H1 (cell line): ENCODE measurements around the gene AVPI1. TPM values are rescaled to one million over a fixed set of nuclear protein-coding genes. Genes with fewer than 3 reads are reported as not detected.
A peak's percentile ranks its signal among the peaks of the same experiment; 100 is the strongest.

ENCODE experiments used
- ASH2L ChIP-seq: fragments of 200-600, 300-600 bp; sonication (generic); IDR thresholded peaks from one replicate; pipeline ENCODE4 v1.7.1; 2017; ENCODE audit warnings: low read length
- BCL11A ChIP-seq, 2 experiments: IDR thresholded peaks; one replicate each; pipeline ENCODE4 v1.6.1; 2011; ENCODE audit warnings: low read depth in 2 of 2, low read length in 2 of 2, mild to moderate bottlenecking in 2 of 2
- E2F6 ChIP-seq: IDR thresholded peaks from 2 replicates; pipeline ENCODE4 v1.6.1; 2012; ENCODE audit warnings: inconsistent platforms
- JUN ChIP-seq: IDR thresholded peaks from 2 replicates; pipeline ENCODE4 v1.6.1; 2011; ENCODE audit warnings: low read depth, mild to moderate bottlenecking, improper control_type of control experiment, low read length
- KDM4A ChIP-seq: IDR thresholded peaks from one replicate; pipeline ENCODE4 v1.7.1; 2012; ENCODE audit warnings: low read depth, mild to moderate bottlenecking, moderate library complexity, low read length, inconsistent platforms; ENCODE audit not compliant: severe bottlenecking
- KDM5A ChIP-seq: fragments of 200-600 bp; IDR thresholded peaks from 2 replicates; pipeline ENCODE4 v1.7.1; 2012; ENCODE audit warnings: mild to moderate bottlenecking, low read length, inconsistent platforms, mixed read lengths
- NRF1 ChIP-seq: IDR thresholded peaks from 2 replicates; pipeline ENCODE4 v1.6.1; 2011; ENCODE audit warnings: mild to moderate bottlenecking, low read depth, low read length, improper control_type of control experiment
- RBBP5 ChIP-seq: IDR thresholded peaks from 2 replicates; pipeline ENCODE4 v1.7.1; 2012; ENCODE audit warnings: low read depth, mild to moderate bottlenecking, inconsistent platforms, low read length, moderate library complexity, borderline replicate concordance
- SUZ12 ChIP-seq: fragments of 200-600 bp; sonication (generic); IDR thresholded peaks from 2 replicates; pipeline ENCODE4 v1.6.1; 2012; ENCODE audit warnings: mild to moderate bottlenecking, inconsistent platforms, low read length, moderate library complexity, mixed read lengths
- ZNF274 ChIP-seq: IDR thresholded peaks from 2 replicates; pipeline ENCODE4 v1.7.0; 2012; ENCODE audit warnings: low read length, borderline replicate concordance; ENCODE audit errors: extremely low read depth
- polyA plus RNA-seq, 7 experiments: library from polyadenylated mRNA; depleted of rRNA in 3 of 7; stranded (reverse) in 5 of 7; unstranded in 2 of 7; fragments of >200 nt in 5 of 7; fragments of 200-250 nt in 2 of 7; gene quantifications; 1 replicate in 5 of 7; 2 replicates in 1 of 7; 4 replicates in 1 of 7; pipeline versions ENCODE4 v1.2.1 to v1.2.3, GENCODE V29; 2011 to 2013; ENCODE audit warnings: missing spikeins in 2 of 7, mixed read lengths in 2 of 7
- total RNA-seq: library from RNA; stranded (reverse); fragmentation: NEBNext Ultra II Directional; extraction: Animal tissue kit (Norgen Biotek cat#: 25700); gene quantifications from 2 replicates; pipeline ENCODE4 v1.2.1, GENCODE V29; 2021
- TF ChIP-seq, protein P1 (sequence below): fragments of 300-600 bp; sonication (generic); IDR thresholded peaks from 2 replicates; pipeline ENCODE4 v1.7.1; 2012; ENCODE audit warnings: low read length, moderate library complexity, mild to moderate bottlenecking, inconsistent platforms; ENCODE audit not compliant: insufficient replicate concordance

AVPI1 gene
- total and polyA plus RNA-seq, 2 of the 8 experiments (the other 6 are each of a cell fraction or from before 2014, with no cell fraction given), result 9.0 to 13.5 TPM

GRCh38 chr10:97726636-97727178 lies 39.7 kb upstream of the AVPI1 start (continued):
- no peak for TF ChIP-seq BCL11A (IDR thresholded peaks at IDR 0.05; ENCODE audit: low read depth in 2 of 2, low read length in 2 of 2)
- TF ChIP-seq KDM4A, result no peak
- TF ChIP-seq ASH2L, result peak; percentile 55
- TF ChIP-seq SUZ12, result no peak
- TF ChIP-seq RBBP5, result no peak
- no peak for TF ChIP-seq KDM5A
- peak; percentile 30; the same call in 1 of the 2 replicates for TF ChIP-seq E2F6
- TF ChIP-seq ZNF274, result no peak
- TF ChIP-seq JUN, result no peak
- TF ChIP-seq, protein P1, sequence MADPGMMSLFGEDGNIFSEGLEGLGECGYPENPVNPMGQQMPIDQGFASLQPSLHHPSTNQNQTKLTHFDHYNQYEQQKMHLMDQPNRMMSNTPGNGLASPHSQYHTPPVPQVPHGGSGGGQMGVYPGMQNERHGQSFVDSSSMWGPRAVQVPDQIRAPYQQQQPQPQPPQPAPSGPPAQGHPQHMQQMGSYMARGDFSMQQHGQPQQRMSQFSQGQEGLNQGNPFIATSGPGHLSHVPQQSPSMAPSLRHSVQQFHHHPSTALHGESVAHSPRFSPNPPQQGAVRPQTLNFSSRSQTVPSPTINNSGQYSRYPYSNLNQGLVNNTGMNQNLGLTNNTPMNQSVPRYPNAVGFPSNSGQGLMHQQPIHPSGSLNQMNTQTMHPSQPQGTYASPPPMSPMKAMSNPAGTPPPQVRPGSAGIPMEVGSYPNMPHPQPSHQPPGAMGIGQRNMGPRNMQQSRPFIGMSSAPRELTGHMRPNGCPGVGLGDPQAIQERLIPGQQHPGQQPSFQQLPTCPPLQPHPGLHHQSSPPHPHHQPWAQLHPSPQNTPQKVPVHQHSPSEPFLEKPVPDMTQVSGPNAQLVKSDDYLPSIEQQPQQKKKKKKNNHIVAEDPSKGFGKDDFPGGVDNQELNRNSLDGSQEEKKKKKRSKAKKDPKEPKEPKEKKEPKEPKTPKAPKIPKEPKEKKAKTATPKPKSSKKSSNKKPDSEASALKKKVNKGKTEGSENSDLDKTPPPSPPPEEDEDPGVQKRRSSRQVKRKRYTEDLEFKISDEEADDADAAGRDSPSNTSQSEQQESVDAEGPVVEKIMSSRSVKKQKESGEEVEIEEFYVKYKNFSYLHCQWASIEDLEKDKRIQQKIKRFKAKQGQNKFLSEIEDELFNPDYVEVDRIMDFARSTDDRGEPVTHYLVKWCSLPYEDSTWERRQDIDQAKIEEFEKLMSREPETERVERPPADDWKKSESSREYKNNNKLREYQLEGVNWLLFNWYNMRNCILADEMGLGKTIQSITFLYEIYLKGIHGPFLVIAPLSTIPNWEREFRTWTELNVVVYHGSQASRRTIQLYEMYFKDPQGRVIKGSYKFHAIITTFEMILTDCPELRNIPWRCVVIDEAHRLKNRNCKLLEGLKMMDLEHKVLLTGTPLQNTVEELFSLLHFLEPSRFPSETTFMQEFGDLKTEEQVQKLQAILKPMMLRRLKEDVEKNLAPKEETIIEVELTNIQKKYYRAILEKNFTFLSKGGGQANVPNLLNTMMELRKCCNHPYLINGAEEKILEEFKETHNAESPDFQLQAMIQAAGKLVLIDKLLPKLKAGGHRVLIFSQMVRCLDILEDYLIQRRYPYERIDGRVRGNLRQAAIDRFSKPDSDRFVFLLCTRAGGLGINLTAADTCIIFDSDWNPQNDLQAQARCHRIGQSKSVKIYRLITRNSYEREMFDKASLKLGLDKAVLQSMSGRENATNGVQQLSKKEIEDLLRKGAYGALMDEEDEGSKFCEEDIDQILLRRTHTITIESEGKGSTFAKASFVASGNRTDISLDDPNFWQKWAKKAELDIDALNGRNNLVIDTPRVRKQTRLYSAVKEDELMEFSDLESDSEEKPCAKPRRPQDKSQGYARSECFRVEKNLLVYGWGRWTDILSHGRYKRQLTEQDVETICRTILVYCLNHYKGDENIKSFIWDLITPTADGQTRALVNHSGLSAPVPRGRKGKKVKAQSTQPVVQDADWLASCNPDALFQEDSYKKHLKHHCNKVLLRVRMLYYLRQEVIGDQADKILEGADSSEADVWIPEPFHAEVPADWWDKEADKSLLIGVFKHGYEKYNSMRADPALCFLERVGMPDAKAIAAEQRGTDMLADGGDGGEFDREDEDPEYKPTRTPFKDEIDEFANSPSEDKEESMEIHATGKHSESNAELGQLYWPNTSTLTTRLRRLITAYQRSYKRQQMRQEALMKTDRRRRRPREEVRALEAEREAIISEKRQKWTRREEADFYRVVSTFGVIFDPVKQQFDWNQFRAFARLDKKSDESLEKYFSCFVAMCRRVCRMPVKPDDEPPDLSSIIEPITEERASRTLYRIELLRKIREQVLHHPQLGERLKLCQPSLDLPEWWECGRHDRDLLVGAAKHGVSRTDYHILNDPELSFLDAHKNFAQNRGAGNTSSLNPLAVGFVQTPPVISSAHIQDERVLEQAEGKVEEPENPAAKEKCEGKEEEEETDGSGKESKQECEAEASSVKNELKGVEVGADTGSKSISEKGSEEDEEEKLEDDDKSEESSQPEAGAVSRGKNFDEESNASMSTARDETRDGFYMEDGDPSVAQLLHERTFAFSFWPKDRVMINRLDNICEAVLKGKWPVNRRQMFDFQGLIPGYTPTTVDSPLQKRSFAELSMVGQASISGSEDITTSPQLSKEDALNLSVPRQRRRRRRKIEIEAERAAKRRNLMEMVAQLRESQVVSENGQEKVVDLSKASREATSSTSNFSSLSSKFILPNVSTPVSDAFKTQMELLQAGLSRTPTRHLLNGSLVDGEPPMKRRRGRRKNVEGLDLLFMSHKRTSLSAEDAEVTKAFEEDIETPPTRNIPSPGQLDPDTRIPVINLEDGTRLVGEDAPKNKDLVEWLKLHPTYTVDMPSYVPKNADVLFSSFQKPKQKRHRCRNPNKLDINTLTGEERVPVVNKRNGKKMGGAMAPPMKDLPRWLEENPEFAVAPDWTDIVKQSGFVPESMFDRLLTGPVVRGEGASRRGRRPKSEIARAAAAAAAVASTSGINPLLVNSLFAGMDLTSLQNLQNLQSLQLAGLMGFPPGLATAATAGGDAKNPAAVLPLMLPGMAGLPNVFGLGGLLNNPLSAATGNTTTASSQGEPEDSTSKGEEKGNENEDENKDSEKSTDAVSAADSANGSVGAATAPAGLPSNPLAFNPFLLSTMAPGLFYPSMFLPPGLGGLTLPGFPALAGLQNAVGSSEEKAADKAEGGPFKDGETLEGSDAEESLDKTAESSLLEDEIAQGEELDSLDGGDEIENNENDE, result no peak
- TF ChIP-seq NRF1, result no peak
